Right lung (tissue), 10 donors: ENCODE results near the gene FAM234B. TPM values are rescaled to one million over a fixed set of nuclear protein-coding genes. Genes with fewer than 3 reads are reported as not detected.

Source experiments
- DNase-seq, 2 donors: peaks; one replicate each; pipeline ENCODE4 v3.0.0-alpha.2; 2013
- long read RNA-seq, 8 donors: transcript quantifications; one replicate each; lab custom pipeline, GENCODE V29; 2026
- polyA plus RNA-seq, 5 donors: library from polyadenylated mRNA; unstranded; fragments of 120-200 nt; gene quantifications; one replicate each; pipeline versions ENCODE4 v1.2.1 to v1.2.3, GENCODE V29; 2013; ENCODE audit warnings: inconsistent platforms in 1 of 5, low replicate concordance in 1 of 5; ENCODE audit not compliant: insufficient read length in 5 of 5, insufficient read depth in 1 of 5

Gene FAM234B, protein sequence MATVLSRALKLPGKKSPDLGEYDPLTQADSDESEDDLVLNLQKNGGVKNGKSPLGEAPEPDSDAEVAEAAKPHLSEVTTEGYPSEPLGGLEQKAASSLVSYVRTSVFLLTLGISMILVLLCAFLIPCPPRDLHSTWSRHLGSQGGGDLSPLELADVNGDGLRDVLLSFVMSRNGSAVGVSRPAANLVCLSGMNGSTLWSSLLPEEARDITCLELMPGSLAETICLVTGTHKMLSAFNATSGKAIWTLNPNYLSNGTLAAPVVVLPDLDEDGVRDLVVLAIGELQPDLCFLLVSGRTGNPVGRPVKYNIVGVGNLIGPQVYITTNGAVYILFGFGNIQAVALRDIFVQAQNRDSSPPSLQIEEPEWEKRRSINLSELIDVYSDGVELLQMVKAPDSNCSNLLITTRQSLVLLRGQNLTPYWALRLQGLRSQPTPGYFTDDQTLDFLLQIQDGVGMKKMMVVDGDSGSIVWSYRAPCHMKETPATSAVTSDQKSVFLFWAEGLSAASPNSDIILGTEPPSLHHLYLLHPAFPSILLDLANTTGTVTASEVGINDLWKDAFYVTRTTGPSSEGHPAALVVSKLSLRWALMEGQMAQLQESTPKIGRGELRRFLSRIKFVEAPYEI
- polyA plus RNA-seq: 1 to 10 TPM; 7.6 to 9.6 (median 8.7) TPM
- long read RNA-seq, donor 1, full-length matches to known transcripts: 1 of 1 reads
- long read RNA-seq, donor 1, partial matches to known transcripts: 0 of 1 reads
- long read RNA-seq, donor 1, other reads (novel, unspliced or antisense): 0 of 1 reads
- long read RNA-seq, donor 2, full-length matches to known transcripts: 1 of 1 reads
- long read RNA-seq, donor 2, partial matches to known transcripts: 0 of 1 reads
- long read RNA-seq, donor 2, other reads (novel, unspliced or antisense): 0 of 1 reads
- long read RNA-seq, donor 3, full-length matches to known transcripts: 1 of 1 reads
- long read RNA-seq, donor 3, partial matches to known transcripts: 0 of 1 reads
- long read RNA-seq, donor 3, other reads (novel, unspliced or antisense): 0 of 1 reads
- long read RNA-seq, donor 4, full-length matches to known transcripts: 1 of 1 reads
- long read RNA-seq, donor 4, partial matches to known transcripts: 0 of 1 reads
- long read RNA-seq, donor 4, other reads (novel, unspliced or antisense): 0 of 1 reads
- long read RNA-seq, donor 5, full-length matches to known transcripts: 1 of 1 reads
- long read RNA-seq, donor 5, partial matches to known transcripts: 0 of 1 reads
- long read RNA-seq, donor 5, other reads (novel, unspliced or antisense): 0 of 1 reads
- long read RNA-seq, donor 6, full-length matches to known transcripts: 1 of 1 reads
- long read RNA-seq, donor 6, partial matches to known transcripts: 0 of 1 reads
- long read RNA-seq, donor 6, other reads (novel, unspliced or antisense): 0 of 1 reads
- long read RNA-seq, donor 7: 0 reads
- long read RNA-seq, donor 8: 0 reads

DNA sequence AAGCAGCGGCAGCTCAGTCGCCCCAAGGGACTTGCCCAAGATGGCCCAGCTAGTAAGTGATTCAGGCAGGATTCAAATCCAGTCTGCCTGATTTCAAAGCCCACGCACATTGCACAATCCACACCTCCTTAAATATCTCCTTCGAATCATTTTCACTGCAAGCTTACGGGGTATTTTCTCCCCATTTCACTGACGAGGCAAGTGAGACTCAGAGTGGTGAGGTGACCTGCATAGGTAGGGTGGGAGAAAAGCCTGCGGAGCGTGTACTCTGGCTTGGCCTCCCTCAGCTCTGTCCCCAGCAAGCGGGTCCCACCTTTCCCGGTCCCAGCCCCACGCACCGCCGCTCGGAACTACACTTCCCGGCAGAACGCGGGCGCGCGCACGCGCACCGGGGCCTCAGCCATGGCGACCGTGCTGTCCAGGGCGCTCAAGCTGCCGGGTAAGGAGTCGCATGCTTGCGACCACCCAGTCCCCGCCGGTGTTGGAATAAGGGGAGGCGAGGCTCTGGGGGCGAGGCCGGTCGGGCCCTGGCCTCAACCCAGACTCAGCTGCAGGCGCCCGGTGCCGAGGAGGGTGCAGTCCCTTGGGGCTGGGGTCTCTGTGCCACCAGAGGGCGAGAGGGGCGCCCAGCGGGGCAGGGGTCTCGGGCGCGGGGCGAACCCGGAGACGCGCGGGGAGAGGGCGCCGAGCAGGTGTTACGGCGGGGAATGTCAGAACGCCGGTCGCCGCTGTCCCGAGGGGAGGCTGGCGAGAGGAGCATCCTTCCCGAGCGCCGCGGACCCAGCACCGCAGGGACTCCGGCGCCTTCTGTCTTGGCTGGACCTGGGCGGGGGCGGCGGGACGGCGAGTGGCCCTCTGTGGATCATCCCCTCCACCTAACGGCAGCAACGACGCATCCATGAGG is at the start of gene FAM234B:
Gene FAM234B (plus strand): TSS at position 380 of the 904 bp plus-strand sequence. CDS start 23 bp downstream, at position 403.
- peak; percentile 59 to 60 for DNase-seq

DNA sequence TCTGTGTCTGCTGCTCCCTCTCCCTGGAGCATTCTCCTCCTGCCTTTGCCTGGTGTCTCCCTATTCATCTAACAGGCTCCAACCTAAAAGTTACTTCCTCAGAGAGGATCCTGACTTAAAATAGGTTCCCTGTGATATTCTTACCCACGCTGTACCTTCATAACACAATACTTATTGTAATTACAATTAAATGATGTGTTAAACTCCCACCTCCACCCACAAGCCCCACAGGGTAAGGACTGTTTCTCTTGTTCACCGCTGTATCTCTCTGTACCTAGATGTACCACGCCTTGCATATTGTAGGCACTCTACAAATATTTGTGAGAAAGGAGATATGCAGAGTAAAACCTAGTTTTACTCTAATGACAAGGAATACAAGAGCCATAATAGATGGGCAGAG is 49.1 kb upstream of the FAM234B start:
- DNase-seq: no peak

DNA sequence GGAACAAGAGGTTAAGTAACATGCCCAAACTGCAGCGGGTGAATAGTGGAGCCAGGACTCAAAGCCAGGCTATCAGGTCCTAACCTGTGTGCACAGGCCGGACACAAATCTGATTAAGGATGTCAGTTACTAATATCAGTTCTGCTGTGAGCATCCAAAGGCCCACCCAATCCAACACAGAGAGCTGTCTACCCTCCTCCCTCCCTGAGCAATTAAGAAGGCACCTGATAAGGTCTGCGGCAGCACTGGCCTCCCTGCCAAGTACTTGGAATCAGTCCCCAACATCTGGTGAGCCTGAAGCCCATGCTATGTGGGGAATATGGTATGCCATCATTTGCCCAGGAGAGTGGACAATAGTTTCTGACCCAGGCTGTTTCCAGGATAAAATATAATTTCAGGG is 48.0 kb upstream of the FAM234B start:
- DNase-seq: no peak

DNA sequence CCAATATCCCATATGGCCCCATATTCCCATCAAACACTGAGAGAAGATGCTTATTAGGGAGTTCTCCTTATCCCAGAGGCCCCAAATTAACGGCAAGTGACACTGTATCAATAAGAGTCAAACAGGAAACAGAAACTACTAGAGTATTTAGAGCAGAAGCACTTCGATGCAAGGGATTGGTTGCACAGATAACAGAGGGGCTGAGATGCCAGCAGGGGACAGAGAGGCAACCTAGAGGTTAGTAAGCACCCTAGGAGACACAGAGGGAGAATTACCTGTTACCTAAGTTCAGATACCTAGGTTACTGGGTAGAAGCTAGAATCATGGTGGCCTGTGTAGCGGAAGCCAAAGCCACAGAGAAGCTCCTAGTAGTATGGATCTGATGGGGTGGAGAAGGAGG is 47.0 kb upstream of the FAM234B start:
- no peak for DNase-seq

DNA sequence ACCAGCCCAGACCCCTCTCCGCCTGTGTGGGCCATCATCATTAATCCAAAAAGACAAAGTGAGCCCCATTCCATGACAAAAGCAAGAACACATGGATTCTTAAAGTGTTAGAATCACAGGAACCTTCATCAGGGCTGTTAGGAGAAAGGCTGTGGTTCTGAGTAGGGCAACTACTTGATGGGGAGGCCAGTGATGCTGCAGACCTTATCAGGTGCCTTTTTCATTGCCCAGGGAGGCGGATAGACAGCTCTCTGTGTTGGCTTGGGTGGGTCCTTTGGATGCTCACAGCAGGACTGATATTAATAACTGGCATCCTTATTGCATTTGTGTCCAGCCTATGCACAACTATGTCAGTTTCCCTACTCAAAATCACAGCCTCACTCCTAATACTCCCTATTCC is 46.4 kb upstream of the FAM234B start:
- no peak for DNase-seq

DNA sequence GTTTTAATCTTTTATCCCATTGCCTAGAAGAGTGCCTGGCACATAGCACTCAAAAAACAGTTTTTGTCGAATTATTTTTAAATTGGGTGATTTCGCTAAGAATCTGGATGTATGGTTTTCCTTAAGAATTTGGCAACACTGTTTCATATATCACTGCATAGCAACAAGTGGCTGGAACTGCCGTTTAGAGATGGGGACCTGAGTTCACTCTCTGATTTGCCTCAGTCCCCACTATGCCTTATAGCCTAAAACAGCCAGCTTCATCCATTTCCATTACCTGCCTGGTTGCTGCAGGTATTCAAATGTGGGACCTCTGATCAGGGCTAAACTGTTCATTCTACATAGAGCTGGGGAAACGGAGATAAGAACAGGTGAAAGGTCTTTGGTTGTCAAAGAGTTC is 45.9 kb upstream of the FAM234B start:
- DNase-seq: no peak

DNA sequence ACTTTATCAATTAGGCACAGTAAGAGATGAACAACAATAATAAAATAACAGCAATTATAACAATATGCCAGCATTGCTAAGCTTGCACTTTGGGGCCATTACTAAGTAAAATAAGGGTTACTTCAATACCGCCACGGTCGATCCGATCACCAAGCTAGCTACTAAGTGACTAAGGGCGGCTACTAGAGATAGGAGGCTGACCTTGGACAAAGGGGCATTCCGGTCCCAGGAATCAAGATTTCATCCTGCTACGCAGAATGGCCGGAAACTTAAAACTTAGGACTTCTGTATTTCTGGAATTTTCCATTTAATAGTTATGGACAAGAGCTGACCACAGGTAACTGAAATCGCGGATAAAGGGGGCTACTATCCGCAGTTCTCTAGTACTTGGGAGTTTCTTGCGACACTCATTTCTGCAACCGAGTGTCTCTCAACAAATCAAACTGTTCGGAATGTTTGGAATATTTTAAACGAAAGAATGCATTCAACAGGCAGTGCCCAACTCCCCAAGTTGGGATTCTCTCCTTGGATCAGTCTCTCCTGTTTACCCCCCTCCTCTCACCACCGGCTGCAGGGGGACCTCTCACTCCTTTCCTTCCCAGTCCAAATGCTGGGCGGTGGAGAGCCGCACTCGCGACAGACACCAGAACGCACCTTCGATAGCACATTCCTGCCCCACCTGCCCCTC is 44.8 kb upstream of the FAM234B start:
- DNase-seq: no peak

DNA sequence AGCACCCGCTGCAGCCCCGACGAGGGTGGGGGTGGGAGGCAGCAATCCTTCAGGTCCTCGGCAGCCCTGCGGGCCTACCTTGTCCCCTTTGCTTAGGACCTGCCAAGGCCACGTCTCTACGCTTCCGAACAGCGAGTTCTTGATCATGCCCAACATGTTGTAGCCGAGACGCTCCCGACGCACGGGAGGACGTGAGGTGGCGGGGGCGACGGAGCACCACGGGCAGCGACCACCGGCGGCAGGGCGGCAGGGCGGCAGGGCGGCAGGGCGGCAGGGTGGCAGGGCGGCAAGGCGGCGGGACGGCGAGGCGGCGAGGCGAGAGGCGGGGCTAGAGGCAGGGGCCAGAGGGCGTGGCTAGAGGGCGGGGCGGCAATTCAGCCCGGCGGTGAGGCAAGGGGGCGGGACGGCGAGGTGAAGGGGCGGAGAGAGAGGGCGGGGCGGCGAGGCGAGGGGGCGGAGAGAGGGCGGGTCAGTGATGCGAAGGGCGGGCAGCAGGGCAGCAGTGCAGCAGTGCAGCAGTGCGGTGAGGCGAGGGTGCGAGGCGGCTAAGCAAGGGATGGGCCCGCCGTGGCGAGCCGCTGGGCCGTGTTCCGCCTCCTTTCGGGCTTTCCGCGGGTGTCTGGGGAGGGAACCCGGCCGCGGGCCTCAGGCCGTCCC is 44.1 kb upstream of the FAM234B start, which contains the start of gene HEBP1:
Gene HEBP1 (minus strand): TSS at position 307 of the 657 bp plus-strand sequence. CDS start 151 bp downstream, at position 156.
- DNase-seq: peak; percentile 94 to 95

DNA sequence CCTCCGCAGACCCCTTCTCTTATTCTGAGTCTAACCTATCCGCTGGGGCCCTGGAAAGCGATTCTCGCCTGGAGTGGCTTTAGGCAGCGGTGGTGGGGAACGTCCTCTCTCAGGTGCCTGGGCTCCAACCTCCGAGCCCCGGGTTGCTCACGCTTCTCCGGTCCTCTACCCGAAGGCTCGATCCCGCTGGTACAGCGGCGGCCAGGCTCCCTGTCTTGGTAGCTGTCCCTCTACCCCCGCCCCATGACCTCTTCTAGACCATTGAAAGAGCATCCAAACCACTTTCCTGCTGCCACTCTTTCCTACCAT is 43.6 kb upstream of the FAM234B start:
- no peak for DNase-seq

DNA sequence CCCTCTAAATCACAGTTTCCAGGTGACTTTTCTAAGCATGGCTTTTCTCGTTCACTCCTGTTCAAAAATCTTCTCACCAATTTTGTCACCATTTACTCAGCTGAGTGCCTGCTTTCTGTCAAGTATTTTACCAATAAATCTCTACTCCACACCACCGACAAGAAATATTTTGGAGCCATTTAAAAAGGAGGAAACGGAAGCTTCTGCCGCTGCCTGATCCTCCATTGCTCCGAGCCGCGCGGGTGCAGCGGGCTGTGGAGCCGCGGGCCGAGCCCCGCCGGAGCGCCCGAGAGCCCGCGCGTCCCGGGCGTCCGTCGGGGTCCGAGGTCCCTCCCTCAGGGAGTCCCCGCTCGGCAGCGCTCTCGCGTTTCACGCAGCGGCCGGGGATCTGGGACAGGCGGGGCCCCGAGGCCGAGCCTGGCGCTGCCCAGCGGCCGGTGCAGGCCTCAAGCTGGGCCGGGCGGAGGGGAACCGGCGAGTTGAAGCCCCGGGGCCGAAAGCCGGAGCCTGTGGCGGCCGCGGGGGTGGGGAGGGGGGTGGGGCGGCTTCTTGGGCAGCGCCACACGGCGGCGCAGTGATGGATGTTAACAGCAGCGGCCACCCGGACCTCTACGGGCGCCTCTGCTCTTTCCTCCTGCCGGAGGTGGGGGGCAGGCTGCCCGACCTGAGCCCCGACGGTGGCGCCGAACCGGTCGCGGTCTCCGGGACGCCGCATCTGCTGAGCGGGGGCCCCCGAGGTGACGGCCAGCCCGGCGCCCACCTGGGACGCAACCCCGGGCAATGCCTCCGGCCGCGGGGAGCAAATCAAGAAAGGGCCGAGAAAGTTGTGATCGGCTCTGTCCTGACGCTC is 43.0 kb upstream of the FAM234B start:
- peak; percentile 64 to 72 for DNase-seq

DNA sequence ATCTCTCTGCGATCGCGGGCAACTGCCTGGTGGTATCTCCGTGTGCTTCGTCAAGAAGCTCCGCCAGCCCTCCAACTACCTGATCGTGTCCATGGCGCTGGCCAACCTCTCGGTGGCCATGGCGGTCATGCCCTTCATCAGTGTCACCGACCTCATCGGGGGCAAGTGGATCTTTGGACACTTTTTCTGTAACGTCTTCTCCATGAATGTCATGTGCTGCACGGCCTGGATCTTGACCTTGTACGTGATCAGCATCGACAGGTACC is 42.5 kb upstream of the FAM234B start:
- DNase-seq: no peak

DNA sequence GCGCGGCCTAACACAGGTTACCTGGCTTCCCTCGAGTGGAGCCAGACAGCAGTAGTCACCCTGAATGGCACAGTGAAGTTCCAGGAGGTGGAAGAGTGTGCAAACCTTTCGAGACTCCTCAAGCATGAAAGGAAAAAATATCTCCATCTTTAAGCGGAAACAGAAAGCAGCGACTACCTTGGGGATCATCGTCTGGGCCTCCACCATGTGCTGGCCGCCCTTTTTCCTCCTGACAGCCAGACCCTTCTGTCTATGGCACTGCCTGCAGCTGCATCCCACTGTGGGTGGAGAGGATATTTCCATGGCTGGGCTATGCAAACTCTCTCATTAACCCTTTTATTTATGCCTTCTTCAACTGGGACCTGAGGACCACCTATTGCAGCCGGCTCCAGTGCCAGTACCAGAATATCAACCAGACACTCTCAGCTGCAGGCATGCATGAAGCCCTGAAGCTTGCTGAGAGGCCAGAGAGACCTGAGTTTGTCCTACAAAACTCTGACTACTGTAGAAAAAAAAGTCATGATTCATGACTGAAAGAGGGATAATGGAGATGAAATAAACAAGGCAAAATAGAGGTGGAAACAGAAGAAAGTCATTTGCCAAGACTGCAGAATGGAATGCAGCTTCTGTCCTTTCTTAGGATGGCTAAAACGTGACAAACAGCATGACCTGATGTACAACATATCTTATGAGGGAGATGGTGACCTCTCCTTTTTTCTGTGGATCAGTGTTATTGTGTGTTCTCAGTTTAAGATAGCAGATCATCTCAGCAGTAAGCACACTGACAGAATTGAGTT is 41.7 kb upstream of the FAM234B start:
- no peak for DNase-seq

DNA sequence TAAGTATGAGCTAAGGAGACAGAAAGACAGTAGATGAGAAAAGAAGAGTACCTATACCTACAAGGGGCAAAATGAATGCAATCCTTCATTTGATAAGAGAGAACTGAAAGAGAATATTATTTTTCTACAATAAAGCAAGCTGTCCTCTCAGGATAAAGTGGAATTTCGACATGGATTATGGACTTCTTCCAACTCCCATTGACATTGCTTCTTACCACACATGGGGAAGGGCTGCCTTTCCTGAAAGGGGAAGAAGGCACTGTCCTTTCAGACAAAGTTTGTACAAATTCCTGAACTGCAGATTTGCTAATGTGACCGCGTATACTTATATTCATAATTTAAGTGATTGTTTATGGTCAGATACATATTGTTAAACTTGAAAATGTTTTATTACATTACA is 39.8 kb upstream of the FAM234B start:
- peak in 1 of 2 donors; percentile 38 for DNase-seq

DNA sequence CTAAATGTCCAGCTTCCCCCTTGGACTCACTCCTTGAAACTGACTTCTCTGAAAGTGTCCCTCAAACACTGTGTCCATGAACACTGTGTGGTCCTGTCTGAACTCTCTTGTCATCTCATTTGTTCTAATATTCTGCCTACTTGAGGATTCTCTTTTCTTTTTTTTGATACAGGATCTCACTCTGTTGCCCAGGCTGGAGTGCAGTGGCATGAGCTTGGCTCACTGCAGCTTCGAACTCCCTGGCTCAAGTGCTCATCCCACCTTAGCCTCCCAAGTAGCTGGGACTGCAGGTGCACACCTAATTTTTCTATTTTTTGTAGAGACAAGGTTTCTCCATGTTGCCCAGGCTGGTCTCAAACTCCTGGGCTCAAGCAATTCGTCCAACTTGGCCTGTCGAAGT is 39.2 kb upstream of the FAM234B start:
- no peak for DNase-seq

DNA sequence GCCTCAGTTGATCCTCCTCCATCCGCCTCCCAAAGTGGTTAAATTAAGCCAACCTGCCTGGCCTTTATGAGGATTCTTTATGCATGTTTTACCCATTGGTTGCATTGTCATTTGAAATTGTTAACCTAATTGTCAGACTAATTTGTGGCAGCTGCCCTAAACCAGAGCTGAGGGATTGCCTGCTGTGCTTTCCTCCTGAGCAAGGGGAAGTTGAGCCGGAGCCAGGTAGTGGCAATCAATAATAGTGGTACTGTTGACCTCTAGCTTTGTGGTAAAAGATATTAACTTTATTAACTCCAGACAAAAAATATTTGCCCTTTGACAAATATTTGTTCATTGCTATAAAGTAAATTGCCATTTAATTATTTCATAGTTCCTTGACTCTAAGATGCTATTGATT is 38.5 kb upstream of the FAM234B start:
- no peak for DNase-seq

DNA sequence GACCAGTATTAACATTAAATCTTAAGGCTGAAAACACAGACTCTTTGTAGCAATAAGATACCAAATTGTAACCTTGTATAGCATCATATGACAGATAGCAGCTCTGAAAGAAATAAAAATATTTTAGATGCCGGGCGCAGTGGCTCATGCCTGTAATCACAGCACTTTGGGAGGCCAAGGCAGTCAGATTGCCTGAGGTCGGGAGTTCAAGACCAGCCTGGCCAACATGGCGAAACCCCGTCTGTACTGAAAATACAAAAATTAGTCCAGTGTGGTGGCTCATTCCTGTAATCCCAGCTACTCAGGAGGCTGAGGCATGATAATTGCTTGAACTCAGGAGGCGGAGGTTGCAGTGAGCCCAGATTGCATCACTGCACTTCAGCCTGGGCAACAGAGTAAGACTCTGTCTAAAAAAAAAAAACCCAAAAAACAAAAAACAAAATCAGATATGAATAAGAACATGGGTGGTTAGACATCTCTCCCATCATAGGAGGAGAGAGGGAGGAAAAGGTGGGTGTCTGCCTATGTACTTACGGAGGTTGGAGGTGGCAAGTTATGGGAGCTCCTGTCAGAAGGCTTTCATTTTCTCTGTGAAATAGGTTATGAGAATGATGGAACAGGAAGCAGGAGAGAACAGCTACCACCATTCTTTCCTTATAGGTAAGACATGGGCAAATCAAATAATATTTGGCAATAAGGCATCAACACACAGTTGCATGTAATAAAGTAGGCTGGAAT is 36.5 kb upstream of the FAM234B start:
- no peak for DNase-seq
